Coronary artery (tissue), 2 donors: ENCODE results near the gene ZNF787.

ENCODE experiments used
- DNase-seq: peaks from one replicate; pipeline ENCODE4 v3.0.0-alpha.2; 2017; ENCODE audit warnings: low spot score
- H3K27ac ChIP-seq, 2 donors: fragments of 200-600 bp; sonication (generic); one replicate each; pipeline ENCODE4 v1.5.1; 2016 to 2019
- H3K4me3 ChIP-seq: fragments of 200-600 bp; sonication (generic); 2 replicates; pipeline ENCODE4 v1.5.1; 2016; ENCODE audit warnings: mild to moderate bottlenecking, moderate library complexity
- CTCF ChIP-seq: fragments of 200-600 bp; sonication (generic); IDR thresholded peaks from one replicate; pipeline ENCODE4 v1.5.1; 2019; ENCODE audit warnings: antibody characterized with exemption

The ZNF787 gene

DNA sequence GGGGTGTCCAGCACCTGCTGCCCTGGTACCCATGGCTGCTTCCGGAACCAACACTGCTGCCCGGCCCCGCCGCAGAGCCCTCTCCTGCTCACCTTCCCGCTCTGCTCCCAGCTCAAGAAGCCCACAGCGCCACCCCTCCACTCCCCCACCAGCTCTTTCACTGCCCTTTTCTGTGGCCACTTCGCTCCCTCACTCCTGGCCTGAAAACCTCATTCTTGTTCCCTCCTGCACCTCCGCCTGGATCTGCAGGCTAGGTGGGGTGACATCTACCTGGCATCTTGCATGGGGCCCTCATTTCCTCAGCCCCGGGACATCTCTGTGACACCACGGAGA lies 6.4 kb downstream of the ZNF787 start:
- no peak overlapping the region for H3K4me3 ChIP-seq
- no peak overlapping the region for H3K27ac ChIP-seq
- DNase-seq, result no peak
- no peak for TF ChIP-seq CTCF

- Histone ChIP-seq H3K4me3 (no peak overlapping the region), H3K27ac (no peak overlapping the region)
- TF ChIP-seq CTCF, result no peak
- DNase-seq, result no peak
These were observed 6.9 kb downstream of the ZNF787 start for GRCh38 chr19:56114051-56114777.

DNA sequence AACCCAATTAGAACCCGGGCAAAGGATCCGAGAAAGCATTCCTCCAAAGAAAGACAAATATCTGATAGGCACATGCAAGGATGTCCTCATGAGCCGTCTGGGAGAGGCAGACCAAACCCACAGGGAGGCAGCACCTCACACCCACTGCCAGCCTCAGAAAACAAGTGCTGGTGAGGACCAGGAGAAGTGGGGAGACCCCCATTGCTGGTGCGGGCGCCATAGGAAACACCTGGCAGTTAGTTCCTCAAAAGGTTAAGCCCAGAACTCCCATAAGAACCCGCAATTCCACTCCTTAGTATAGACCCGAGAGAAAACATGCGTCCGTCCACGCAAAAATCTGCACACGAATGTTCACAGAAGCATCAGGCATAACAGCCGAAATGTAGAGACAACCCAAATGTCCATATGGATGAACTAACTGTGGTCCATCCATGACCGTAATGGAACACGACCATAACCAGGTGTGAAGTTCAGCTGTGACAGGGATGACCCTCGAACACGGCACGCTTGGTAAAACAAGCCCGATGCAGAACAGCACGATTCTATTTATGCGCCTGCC lies 7.9 kb downstream of the ZNF787 start:
- no peak for DNase-seq
- Histone ChIP-seq H3K4me3 (no peak overlapping the region), H3K27ac (peak overlapping the region in 1 of 2 donors; percentile 28)
- no peak for TF ChIP-seq CTCF

DNA sequence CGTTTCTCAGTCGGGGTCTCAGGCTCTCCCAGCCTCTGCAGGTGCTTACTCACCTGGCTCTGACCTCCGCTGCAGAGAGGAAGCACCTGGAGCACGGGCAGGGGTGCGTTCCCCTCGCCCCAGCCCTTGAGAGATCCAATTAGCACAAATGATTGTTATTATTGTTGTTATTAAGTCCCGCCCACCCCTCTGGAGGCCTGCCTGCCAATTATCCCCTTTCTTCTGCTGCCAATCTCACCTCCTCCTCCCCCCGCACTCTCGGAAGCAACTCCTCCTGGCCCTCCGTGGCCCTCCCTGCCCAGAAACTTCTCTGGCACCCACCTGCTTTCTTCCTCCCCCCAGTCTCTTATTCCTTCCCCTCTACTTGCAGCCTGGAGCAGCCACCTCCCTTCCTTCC lies 8.8 kb downstream of the ZNF787 start:
- no peak for TF ChIP-seq CTCF
- DNase-seq, result no peak
- no peak overlapping the region for H3K27ac ChIP-seq
- H3K4me3 ChIP-seq, result no peak overlapping the region

GRCh38 chr19:56111601-56112312 lies 9.3 kb downstream of the ZNF787 start:
- DNase-seq, result no peak
- TF ChIP-seq CTCF, result no peak

GRCh38 chr19:56110515-56111448 lies 10.3 kb downstream of the ZNF787 start:
- Histone ChIP-seq H3K4me3 (no peak overlapping the region), H3K27ac (peak overlapping the region in 1 of 2 donors; percentile 51)
- no peak for TF ChIP-seq CTCF
- DNase-seq, result no peak

More at GRCh38 chr19:56111601-56112312, 9.3 kb downstream of the ZNF787 start:
- peak overlapping the region in 1 of 2 donors; percentile 51 for H3K27ac ChIP-seq
- no peak overlapping the region for H3K4me3 ChIP-seq
